Measurements from ENCODE around the gene C4A. TPM values are rescaled to one million over a fixed set of nuclear protein-coding genes. Genes with fewer than 3 reads are reported as not detected.

The C4A gene
- total and polyA plus RNA-seq, 2 of the 13 experiments (the other 11 are each of a cell fraction or from before 2014, with no cell fraction given) = 165 to 478 TPM

DNA sequence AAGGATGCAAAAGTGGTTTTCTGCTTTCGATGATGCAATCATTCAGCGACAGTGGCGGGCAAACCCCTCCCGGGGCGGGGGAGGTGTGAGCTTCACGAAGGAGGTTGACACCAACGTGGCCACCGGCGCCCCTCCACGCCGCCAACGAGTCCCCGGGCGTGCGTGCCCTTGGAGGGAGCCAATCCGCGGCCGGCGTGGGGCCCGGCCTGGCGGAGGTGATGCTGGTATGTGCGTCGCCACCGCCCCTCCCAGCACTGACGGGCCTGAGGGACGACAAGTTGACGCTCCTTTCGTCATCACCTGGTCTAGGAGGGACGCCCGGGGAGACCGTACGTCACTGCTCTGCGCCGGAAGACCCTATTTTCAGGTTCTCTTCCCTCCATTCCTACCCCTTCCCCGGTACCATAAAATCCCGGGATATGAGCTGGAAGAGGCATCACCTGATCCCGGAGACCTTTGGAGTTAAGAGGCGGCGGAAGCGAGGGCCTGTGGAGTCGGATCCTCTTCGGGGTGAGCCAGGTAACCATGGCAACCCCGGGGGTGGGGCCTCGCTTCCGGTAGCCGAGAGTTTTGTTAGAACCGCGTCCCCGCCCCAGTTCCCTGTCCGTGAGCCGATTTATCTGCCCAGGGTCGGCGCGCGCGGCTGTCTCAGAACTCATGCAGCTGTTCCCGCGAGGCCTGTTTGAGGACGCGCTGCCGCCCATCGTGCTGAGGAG is 9.7 kb upstream of the C4A start, which contains the start of gene DXO (continued):
- TF ChIP-seq EHMT2 (IDR thresholded peaks at IDR 0.05; ENCODE audit: borderline replicate concordance, low read depth, low read length) (no peak), ZFP82 (CRISPR knock-in tag; IDR thresholded peaks at IDR 0.05; ENCODE audit: borderline replicate concordance) (no peak), NFYB (CRISPR knock-in tag; IDR thresholded peaks at IDR 0.05) (peak; percentile 81), RFXAP (CRISPR knock-in tag; IDR thresholded peaks at IDR 0.05; ENCODE audit: borderline replicate concordance) (peak; percentile 92), ZSCAN30 (CRISPR knock-in tag; IDR thresholded peaks at IDR 0.05) (no peak), MIXL1 (CRISPR knock-in tag; IDR thresholded peaks at IDR 0.05) (peak; percentile 41; the same call in 1 of the 2 replicates), KLF13 (CRISPR knock-in tag; IDR thresholded peaks at IDR 0.05) (peak; percentile 64; the same call in 1 of the 2 replicates), KAT2B (IDR thresholded peaks at IDR 0.05; ENCODE audit: borderline replicate concordance, low read depth, low read length) (no peak), NR2F2 (IDR thresholded peaks at IDR 0.05; ENCODE audit: borderline replicate concordance, low read depth) (no peak), ATF7-NPFF (CRISPR knock-in tag; IDR thresholded peaks at IDR 0.05; ENCODE audit: low read depth) (peak; percentile 88), ZNF251 (CRISPR knock-in tag; IDR thresholded peaks at IDR 0.05) (no peak), ZFP36L2 (CRISPR knock-in tag; IDR thresholded peaks at IDR 0.05) (no peak), ZIK1 (CRISPR knock-in tag; IDR thresholded peaks at IDR 0.05; ENCODE audit: borderline replicate concordance, low read depth) (peak; percentile 63; the same call in 1 of the 2 replicates), POLR2A (IDR thresholded peaks at IDR 0.05; ENCODE audit: insufficient read depth in 1 of 2, low read depth in 2 of 2, low read length in 2 of 2) (peak; percentile 52 to 60; a peak in 3 of 4 replicates), YEATS2 (CRISPR knock-in tag; IDR thresholded peaks at IDR 0.05; ENCODE audit: borderline replicate concordance) (peak; percentile 96), ARNTL (CRISPR knock-in tag; IDR thresholded peaks at IDR 0.05) (peak; percentile 57), ZSCAN31 (CRISPR knock-in tag; IDR thresholded peaks at IDR 0.05; ENCODE audit: low read depth) (peak; percentile 68), ZNF782 (CRISPR knock-in tag; IDR thresholded peaks at IDR 0.05; ENCODE audit: borderline replicate concordance) (peak; percentile 57; the same call in 1 of the 2 replicates)
- TF ChIP-seq, protein P1, sequence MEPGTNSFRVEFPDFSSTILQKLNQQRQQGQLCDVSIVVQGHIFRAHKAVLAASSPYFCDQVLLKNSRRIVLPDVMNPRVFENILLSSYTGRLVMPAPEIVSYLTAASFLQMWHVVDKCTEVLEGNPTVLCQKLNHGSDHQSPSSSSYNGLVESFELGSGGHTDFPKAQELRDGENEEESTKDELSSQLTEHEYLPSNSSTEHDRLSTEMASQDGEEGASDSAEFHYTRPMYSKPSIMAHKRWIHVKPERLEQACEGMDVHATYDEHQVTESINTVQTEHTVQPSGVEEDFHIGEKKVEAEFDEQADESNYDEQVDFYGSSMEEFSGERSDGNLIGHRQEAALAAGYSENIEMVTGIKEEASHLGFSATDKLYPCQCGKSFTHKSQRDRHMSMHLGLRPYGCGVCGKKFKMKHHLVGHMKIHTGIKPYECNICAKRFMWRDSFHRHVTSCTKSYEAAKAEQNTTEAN (CRISPR knock-in tag; conservative IDR thresholded peaks at IDR 0.05) = peak; percentile 86; the same call in 1 of the 2 replicates
- TF ChIP-seq, protein P2, sequence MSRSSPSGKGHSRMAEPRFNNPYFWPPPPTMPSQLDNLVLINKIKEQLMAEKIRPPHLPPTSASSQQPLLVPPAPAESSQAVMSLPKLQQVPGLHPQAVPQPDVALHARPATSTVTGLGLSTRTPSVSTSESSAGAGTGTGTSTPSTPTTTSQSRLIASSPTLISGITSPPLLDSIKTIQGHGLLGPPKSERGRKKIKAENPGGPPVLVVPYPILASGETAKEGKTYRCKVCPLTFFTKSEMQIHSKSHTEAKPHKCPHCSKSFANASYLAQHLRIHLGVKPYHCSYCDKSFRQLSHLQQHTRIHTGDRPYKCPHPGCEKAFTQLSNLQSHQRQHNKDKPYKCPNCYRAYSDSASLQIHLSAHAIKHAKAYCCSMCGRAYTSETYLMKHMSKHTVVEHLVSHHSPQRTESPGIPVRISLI (CRISPR knock-in tag; IDR thresholded peaks at IDR 0.05; ENCODE audit: borderline replicate concordance) = no peak; the same call in 1 of the 2 replicates
- TF ChIP-seq, protein P3, sequence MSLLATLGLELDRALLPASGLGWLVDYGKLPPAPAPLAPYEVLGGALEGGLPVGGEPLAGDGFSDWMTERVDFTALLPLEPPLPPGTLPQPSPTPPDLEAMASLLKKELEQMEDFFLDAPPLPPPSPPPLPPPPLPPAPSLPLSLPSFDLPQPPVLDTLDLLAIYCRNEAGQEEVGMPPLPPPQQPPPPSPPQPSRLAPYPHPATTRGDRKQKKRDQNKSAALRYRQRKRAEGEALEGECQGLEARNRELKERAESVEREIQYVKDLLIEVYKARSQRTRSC (CRISPR knock-in tag; IDR thresholded peaks at IDR 0.05; ENCODE audit: low read depth) = peak; percentile 80; the same call in 1 of the 2 replicates
- TF ChIP-seq, protein P4, sequence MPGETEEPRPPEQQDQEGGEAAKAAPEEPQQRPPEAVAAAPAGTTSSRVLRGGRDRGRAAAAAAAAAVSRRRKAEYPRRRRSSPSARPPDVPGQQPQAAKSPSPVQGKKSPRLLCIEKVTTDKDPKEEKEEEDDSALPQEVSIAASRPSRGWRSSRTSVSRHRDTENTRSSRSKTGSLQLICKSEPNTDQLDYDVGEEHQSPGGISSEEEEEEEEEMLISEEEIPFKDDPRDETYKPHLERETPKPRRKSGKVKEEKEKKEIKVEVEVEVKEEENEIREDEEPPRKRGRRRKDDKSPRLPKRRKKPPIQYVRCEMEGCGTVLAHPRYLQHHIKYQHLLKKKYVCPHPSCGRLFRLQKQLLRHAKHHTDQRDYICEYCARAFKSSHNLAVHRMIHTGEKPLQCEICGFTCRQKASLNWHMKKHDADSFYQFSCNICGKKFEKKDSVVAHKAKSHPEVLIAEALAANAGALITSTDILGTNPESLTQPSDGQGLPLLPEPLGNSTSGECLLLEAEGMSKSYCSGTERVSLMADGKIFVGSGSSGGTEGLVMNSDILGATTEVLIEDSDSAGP (CRISPR knock-in tag; IDR thresholded peaks at IDR 0.05; ENCODE audit: borderline replicate concordance) = peak; percentile 95
- TF ChIP-seq, protein P5, sequence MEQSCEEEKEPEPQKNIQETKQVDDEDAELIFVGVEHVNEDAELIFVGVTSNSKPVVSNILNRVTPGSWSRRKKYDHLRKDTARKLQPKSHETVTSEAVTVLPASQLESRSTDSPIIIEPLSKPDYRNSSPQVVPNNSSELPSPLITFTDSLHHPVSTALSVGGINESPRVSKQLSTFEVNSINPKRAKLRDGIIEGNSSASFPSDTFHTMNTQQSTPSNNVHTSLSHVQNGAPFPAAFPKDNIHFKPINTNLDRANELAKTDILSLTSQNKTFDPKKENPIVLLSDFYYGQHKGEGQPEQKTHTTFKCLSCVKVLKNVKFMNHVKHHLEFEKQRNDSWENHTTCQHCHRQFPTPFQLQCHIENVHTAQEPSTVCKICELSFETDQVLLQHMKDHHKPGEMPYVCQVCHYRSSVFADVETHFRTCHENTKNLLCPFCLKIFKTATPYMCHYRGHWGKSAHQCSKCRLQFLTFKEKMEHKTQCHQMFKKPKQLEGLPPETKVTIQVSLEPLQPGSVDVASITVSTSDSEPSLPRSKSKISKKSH (CRISPR knock-in tag; IDR thresholded peaks at IDR 0.05; ENCODE audit: borderline replicate concordance) = 0 out of 2 replicates have a peak, but pooled peaks have one; percentile 24

Measured in HepG2 (cell line).